PC-9 (cell line): ENCODE measurements around the gene TYSND1. TPM values are rescaled to one million over a fixed set of nuclear protein-coding genes. Genes with fewer than 3 reads are reported as not detected.
A peak's percentile ranks its signal among the peaks of the same experiment; 100 is the strongest.

ENCODE experiments used
- BruUV-seq: library from RNA; stranded (reverse); fragments of 400-500 nt; replicated peaks from 2 replicates; lab custom pipeline; 2021; lab: Mats Ljungman, UMichigan
- CTCF ChIA-PET: fragments of 300-600 bp; sonication (Branson Sonifier 250); formaldehyde crosslinking; loops from one replicate; lab custom pipeline; 2022; ENCODE audit warnings: antibody characterized with exemption; lab: Charles Lee
- POLR2A ChIA-PET: fragments of 300-600 bp; sonication (Branson Sonifier 250); formaldehyde crosslinking; loops from one replicate; lab custom pipeline; 2022; ENCODE audit warnings: antibody characterized with exemption; ENCODE audit not compliant: unreplicated experiment; lab: Charles Lee
- DNase-seq, 2 experiments: peaks; one replicate each; pipeline versions ENCODE4 v3.0.0 to v3.0.0-alpha.2; 2015 to 2022; ENCODE audit warnings: mixed read lengths in 1 of 2
- H2AFZ ChIP-seq: fragments of 200-600 bp; sonication (generic); 2 replicates; pipeline ENCODE4 v1.8.1; 2017; ENCODE audit warnings: antibody characterized with exemption
- H3F3A ChIP-seq: fragments of 200-600 bp; sonication (generic); 2 replicates; pipeline ENCODE4 v1.8.1; 2017; ENCODE audit warnings: antibody characterized with exemption, mild to moderate bottlenecking, low read depth; ENCODE audit not compliant: insufficient read depth
- H3K27ac ChIP-seq: fragments of 200-600 bp; sonication (generic); 2 replicates; pipeline ENCODE4 v1.6.1; 2016; ENCODE audit warnings: mixed run types
- H3K27me3 ChIP-seq: fragments of 200-600 bp; sonication (generic); 2 replicates; pipeline ENCODE4 v1.6.1; 2016; ENCODE audit warnings: low read depth, mixed run types; ENCODE audit not compliant: insufficient read depth
- H3K36me3 ChIP-seq: fragments of 200-600 bp; sonication (generic); 2 replicates; pipeline ENCODE4 v1.6.1; 2016; ENCODE audit warnings: low read depth, mixed run types
- H3K4me1 ChIP-seq: fragments of 200-600 bp; sonication (generic); replicated peaks from 2 replicates; pipeline ENCODE4 v1.6.1; 2016; ENCODE audit warnings: mixed run types; ENCODE audit not compliant: insufficient read depth
- H3K4me2 ChIP-seq: fragments of 200-600 bp; sonication (generic); 2 replicates; pipeline ENCODE4 v1.6.1; 2017; ENCODE audit warnings: mixed run types
- H3K4me3 ChIP-seq: fragments of 200-600 bp; sonication (generic); 2 replicates; pipeline ENCODE4 v1.6.1; 2016; ENCODE audit warnings: mixed run types
- H3K79me2 ChIP-seq: fragments of 200-600 bp; sonication (generic); 2 replicates; pipeline ENCODE4 v1.6.1; 2017; ENCODE audit warnings: low read depth, mixed run types
- H3K9me2 ChIP-seq: fragments of 200-600 bp; sonication (generic); 2 replicates; pipeline ENCODE4 v1.8.1; 2017; ENCODE audit warnings: mild to moderate bottlenecking; ENCODE audit not compliant: insufficient read depth
- H3K9me3 ChIP-seq: fragments of 200-600 bp; sonication (generic); 2 replicates; pipeline ENCODE4 v1.8.1; 2016; ENCODE audit warnings: low read depth; ENCODE audit not compliant: insufficient read depth
- H4K20me1 ChIP-seq: fragments of 200-600 bp; sonication (generic); 2 replicates; pipeline ENCODE4 v1.8.1; 2017; ENCODE audit not compliant: insufficient read depth
- CTCF ChIP-seq: fragments of 200-600 bp; sonication (generic); conservative IDR thresholded peaks from 2 replicates; pipeline ENCODE4 v1.6.1; 2017; ENCODE audit warnings: mixed run types, antibody characterized with exemption, mild to moderate bottlenecking, moderate library complexity
- EZH2 ChIP-seq: fragments of 200-600 bp; sonication (generic); IDR thresholded peaks from 2 replicates; pipeline ENCODE4 v1.8.0; 2017; ENCODE audit warnings: antibody characterized with exemption, low read depth
- intact Hi-C: fragments of 100-400 bp; cut with micrococcal nuclease; formaldehyde crosslinking; loops from one replicate; pipeline ENCODE4 v1.10.0; 2022; ENCODE audit not compliant: unreplicated experiment
- total RNA-seq: library from RNA; stranded (reverse); gene quantifications from 2 replicates; pipeline ENCODE4 v1.2.3, GENCODE V29; 2021

Gene TYSND1
- total RNA-seq, 1 experiment from 2014 or later = 28.0 TPM

GRCh38 chr10:70111496-70111895 lies 35.0 kb downstream of the TYSND1 start:
- Histone ChIP-seq H3F3A (0 out of 2 replicates have a peak, but pooled peaks cover 3% of the 10 kb centered on the region), H3K79me2 (no peaks in the 10 kb centered on the region), H3K4me3 (no peak overlapping the region), H3K36me3 (peaks cover 23% of the 10 kb centered on the region), H3K9me3 (no peaks in the 10 kb centered on the region), H3K4me2 (no peak overlapping the region), H3K27me3 (no peaks in the 10 kb centered on the region), H4K20me1 (no peaks in the 10 kb centered on the region; the same call in 1 of the 2 replicates), H2AFZ (no peak overlapping the region), H3K4me1 (no peaks in the 10 kb centered on the region), H3K27ac (no peak overlapping the region), H3K9me2 (no peaks in the 10 kb centered on the region)
- DNase-seq = no peak
- no peak for TF ChIP-seq EZH2
- no peak for TF ChIP-seq CTCF
- intact Hi-C loops = no loop called here
- POLR2A ChIA-PET = no interaction called here
- CTCF ChIA-PET = no interaction called here
- BruUV-seq = no TSS peak

GRCh38 chr10:70109064-70109729 lies 37.3 kb downstream of the TYSND1 start:
- Histone ChIP-seq H3K9me2 (no peaks in the 10 kb centered on the region), H3F3A (0 out of 2 replicates have a peak, but pooled peaks cover 3% of the 10 kb centered on the region), H3K27me3 (no peaks in the 10 kb centered on the region), H3K79me2 (no peaks in the 10 kb centered on the region), H3K4me1 (no peaks in the 10 kb centered on the region), H3K36me3 (peaks cover 10% of the 10 kb centered on the region; the same call in 1 of the 2 replicates), H2AFZ (no peak overlapping the region), H3K27ac (no peak overlapping the region), H3K9me3 (no peaks in the 10 kb centered on the region), H3K4me2 (no peak overlapping the region), H3K4me3 (no peak overlapping the region), H4K20me1 (no peaks in the 10 kb centered on the region; the same call in 1 of the 2 replicates)
- intact Hi-C loops = no loop called here
- no peak for DNase-seq
- no TSS peak for BruUV-seq
- CTCF ChIA-PET = no interaction called here
- TF ChIP-seq CTCF (no peak), EZH2 (no peak)
- POLR2A ChIA-PET = no interaction called here

- BruUV-seq = no TSS peak
- Histone ChIP-seq H3K9me2 (no peaks in the 10 kb centered on the region), H3K27ac (no peak overlapping the region), H3K4me2 (no peak overlapping the region), H3K9me3 (no peaks in the 10 kb centered on the region), H3K36me3 (no peaks in the 10 kb centered on the region), H2AFZ (no peak overlapping the region), H3K79me2 (no peaks in the 10 kb centered on the region), H3K4me3 (no peak overlapping the region), H4K20me1 (no peaks in the 10 kb centered on the region; the same call in 1 of the 2 replicates), H3K27me3 (no peaks in the 10 kb centered on the region), H3F3A (no peaks in the 10 kb centered on the region), H3K4me1 (no peaks in the 10 kb centered on the region)
- ChIA-PET POLR2A (no interaction called here), CTCF (no interaction called here)
- TF ChIP-seq EZH2 = no peak
- peak; percentile 47; the same call in 1 of the 2 replicates for TF ChIP-seq CTCF
- intact Hi-C loops = no loop called here
- DNase-seq = no peak
Observed at GRCh38 chr10:70106958-70107791, 39.3 kb downstream of the TYSND1 start.
